ENCODE measurements around the gene SLC9A1. TPM values are rescaled to one million over a fixed set of nuclear protein-coding genes. Genes with fewer than 3 reads are reported as not detected.

Gene SLC9A1
- total RNA-seq, 1 experiment from 2014 or later, result 5.2 TPM

DNA sequence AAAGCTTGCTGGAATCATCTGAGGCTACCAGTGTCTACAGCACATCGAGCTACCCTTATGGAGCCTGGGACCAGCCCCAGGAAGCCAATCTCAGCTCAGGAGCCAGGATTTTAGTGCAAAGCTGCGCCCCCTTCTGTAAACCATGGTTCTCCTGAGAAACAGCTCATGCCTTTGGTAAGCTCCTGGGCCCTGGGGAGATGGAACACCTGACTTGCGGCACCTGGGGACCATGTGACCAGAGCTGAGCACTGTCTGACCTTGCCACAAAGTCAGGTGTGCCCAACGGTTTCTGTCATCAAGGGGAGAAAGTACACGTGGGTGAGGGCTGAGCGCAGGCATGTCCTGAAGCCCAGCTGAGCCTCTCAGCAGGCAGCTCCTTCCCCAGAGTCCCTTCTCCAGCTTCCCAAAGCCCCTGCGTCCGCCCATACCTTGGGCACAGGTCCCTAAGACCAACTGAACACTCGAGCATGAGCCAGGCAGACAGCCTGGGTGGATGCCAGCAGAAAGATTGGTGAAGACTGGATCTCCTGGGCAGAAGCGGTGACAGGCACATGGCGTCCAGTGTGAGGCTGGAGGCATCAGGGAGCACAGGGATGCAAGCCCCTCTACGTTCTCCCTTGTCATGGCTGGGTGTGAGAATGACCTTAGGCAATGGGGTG lies 84.4 kb downstream of the SLC9A1 start:
- no peak for DNase-seq (ENCODE audit: low spot score)

DNA sequence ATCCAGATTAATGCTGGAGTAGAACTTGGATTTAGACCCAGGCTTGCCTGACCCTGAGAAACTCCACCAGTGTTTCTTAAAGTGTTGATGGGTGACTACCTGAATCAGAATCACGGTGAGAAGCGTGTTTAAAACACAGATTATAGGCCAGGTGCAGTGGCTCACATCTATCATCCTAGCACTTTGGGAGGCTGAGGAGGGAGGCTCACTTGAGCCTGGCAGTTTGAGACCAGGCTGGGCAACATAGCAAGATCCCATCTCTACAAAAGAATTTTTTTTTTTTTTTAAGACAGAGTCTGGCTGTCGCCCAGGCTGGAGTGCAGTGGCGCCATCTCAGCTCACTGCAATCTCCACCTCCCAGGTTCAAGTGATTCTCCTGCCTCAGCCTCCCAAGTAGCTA lies 86.0 kb downstream of the SLC9A1 start:
- no peak for DNase-seq (ENCODE audit: low spot score)

DNA sequence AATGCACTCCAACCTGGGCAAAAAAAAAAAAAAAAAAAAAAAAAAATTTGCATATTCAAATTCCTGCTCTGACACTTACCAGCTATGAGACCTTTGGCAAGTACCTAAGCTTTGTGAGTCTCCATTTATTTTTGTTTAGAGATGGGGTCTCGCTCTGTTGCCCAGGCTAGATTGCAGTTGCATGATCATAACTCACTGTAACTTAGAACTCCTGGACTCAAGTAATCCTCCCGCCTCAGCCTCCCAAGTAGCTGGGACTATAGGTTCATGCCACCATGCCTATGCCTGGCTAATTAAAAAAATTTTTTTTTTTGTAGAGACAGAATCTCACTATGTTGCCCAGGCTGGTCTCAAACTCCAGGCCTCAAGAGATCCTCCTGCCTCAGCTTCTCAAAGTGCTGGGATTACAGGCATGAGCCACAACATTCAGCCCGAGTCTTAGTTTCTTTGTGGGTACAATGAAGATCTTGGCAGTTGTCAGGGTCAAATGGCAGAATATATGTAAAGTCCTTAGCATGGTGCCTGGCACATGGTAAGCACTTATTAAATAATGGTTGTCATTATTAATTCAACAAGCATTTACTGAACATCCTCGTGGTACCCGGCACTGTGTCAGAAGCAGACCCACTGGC lies 88.8 kb downstream of the SLC9A1 start:
- DNase-seq (ENCODE audit: low spot score), result no peak

DNA sequence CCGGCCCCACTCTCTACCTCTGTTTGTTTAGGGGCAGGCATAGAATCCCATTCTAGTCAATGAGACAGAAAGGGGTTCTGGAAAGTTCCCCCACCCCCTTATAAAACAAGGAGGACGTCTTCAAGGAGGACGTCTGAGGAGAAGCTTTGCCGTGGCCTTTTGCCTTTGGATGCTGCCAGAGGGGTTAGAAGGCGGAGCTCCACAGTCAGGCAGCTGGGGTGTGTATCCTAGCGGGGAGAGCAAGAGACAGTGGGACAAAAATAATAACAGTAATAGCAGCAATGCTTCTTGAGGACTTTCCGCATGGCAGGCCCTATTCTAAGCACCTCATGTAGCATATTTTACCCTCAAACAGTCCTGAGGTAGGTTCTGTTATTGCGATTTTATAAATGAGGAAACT lies 94.0 kb downstream of the SLC9A1 start:
- DNase-seq (ENCODE audit: low spot score), result no peak

DNA sequence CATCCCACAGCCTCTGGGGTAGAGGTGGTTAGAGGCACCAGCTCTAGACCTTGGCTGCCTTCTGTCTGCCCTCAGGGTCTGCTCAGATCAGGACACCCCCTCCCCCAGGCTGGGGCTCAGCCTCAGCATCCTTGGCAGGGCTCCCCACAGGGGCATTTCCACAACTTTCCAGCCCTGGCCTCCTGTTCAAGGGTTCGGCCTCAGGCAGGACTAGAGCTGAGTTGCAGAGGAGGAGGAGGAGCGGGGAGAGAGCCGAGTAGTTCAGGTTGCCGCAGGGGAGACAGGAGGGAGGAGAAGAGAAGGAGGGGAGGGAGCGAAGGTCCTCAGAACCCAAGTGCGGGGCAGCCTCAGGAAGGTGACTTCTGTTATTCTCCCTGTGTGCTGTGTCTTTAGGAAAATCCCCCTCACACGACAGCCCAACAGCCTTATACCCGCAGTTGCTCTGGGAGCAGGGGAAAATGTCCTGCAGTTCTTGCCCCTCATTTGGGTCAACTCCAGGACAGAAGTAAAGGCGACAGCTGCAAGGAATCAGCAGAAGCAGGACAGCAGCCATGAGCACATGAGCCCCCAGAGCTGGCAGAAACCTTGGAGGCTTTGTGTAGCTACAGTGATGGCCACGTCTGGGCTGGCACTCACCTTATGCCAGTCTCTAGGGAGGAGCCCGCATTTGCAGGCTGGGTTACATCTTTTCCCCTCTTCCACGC lies 95.8 kb downstream of the SLC9A1 start:
- no peak for DNase-seq (ENCODE audit: low spot score)

DNA sequence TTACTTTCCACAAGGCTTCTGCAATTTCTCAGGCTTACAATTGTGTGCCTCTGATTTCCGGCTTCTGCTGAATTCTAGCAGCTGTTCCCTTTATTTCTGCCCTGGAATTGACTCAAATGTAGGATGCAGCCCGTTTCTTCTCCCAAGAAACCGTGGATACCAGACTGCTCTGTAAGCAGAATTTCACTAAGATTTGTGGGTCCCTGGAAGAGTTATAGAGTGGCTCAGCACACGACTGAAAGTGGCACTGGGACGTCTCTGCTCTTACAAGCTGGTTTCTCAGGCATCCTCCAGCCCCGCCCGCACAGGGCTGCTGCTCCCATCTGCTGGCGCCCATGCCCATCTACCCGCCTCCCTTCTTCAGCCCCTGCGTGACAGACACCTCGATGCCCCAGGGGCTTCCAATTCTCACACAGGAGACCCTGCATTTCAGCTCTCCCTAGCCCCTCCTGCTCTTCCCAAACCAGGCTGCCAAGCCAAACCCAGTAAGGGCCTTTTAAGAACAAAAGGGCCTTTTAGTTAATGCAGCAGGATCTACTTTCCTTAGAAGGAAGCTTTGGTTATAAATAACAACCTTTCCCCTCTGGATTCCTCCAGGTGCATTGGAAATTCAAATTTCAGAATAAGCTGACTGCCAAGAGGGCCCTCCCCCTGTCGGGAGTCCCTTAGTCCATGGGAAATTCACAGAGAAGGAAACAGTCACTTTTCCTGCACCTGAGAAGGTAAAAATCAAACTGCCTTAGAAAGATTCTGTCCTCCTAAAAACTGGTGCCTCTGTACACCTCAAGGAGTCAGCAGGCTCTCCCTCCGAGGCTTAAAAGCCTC lies 96.9 kb downstream of the SLC9A1 start:
- DNase-seq (ENCODE audit: low spot score), result no peak

DNA sequence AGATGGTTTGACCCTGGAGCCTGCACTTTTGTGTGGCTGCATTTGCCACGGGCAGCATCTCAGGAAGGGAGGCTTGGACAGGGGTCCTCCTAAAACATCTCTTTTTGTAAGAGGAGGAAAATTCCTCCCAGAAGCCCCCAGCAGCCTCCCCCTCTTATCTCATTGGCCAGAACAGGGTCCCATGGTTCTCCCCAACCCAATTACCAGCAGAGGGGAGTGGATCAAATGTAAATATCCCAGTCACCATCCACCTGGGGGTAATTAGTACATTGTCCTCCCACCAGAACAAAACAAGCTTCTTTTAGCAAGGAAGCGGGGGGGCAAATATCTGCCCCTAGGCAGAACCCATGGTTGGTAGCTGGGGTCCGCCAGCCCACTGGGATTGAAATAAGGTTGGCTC lies 97.5 kb downstream of the SLC9A1 start:
- no peak for DNase-seq (ENCODE audit: low spot score)

DNA sequence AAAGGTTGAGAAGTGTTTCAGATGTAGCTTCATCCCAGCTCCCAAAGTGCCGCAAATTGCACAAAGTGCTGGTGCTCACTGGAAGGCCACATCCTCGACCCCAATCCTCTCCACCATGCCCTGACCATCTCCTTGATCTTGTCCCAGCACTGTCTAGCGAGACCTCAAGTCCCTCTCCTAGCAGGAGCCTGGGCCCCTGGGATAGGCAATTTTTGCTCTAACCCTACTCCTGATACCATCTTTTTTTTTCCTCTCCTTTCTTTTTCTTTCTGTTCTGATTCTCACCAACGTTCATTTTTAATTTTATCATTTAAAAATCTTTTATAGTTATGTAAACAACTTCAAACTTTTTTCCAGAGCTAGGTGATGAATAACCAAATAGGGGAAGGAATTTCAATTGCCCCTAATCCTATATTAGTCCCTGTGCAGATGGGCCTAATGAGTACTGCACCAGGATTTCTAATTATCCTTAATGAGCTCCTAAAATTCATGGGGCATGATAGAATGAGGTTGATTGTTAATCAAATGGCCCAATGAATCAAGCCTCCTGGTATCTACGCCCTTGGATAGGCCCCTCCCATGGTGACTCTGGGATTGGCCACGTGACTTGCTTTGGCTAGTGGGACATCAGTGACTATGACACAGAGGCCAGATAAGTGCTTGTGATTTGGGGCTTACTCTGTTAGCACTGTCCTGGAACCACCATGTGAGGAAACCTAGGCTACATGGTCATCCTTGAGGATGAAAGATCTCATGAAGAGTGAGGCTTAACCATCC lies 100.8 kb downstream of the SLC9A1 start:
- no peak for DNase-seq (ENCODE audit: low spot score)

DNA sequence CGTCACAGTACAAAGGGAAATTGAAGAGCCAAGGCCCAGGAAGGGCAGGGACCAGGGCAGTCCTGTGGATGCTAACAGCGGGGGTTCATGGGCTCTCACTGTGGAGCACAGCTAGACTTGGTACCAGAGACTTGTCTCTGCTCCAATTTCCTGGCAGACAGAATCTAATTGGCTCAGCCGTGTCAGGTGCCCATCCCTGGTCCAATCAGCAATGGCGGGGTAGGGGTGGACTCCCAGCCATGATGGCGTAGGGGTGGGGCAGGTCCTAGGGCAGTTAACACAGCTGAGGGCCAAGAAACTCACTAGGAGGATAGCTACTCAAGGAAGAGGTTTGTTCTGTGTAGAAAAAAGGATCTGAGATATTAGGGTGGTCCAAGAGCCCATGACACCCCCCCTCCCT lies 102.4 kb downstream of the SLC9A1 start:
- DNase-seq (ENCODE audit: low spot score), result no peak

DNA sequence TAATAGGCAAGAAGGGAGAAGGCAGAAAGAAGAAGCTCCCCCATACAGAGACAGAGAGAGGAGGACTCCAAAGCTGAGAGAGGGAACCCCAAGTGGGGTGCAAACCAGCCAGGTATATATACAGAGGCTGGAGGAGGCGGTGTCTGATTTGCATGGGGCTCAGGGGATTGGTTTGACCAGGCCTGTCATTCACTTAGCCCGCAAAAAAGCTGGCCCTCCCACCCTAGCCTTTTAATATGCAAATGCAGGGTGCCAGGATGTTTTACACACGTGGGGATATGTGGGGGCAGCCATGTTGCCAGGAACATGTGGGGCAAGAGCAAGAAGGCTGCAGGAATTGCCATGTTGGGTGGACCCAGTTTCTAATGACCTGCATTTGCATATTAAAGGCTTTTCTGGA lies 105.3 kb downstream of the SLC9A1 start:
- no peak for DNase-seq (ENCODE audit: low spot score)

DNA sequence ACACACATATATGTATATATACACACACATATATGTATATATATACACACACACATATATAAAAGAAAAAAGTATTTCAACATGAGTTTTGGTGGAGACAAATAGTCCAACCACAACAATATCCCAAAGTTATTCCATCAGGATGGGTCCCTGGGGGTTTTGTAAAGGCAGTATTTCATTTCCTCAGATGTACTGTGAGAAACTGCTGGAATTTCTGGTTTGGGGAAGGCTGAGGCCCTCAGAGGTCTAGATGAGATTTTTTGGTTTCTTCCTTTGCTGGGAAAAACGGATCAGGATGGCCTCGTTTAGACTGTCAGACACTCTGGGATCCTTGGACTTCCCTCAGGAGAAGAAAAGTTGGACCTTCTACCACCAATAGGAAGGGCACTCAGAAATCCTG lies 105.8 kb downstream of the SLC9A1 start:
- no peak for DNase-seq (ENCODE audit: low spot score)

Other genes starting within 250 kb of the SLC9A1 start
- gene NR0B2, start 241.2 kb downstream of the SLC9A1 start, total RNA-seq (2014; rRNA removed; shearing (Covaris generic)), result not detected in 2 replicates
- gene NUDC, start 233.4 kb downstream of the SLC9A1 start, total RNA-seq (2014; rRNA removed; shearing (Covaris generic)), result 44.2 and 55.1 TPM in 2 replicates
- not detected in 2 replicates for gene KDF1, start 194.7 kb downstream of the SLC9A1 start, total RNA-seq (2014; rRNA removed; shearing (Covaris generic))
- gene TRNP1, start 161.4 kb downstream of the SLC9A1 start, total RNA-seq (2014; rRNA removed; shearing (Covaris generic)), result 3.1 and 3.3 TPM in 2 replicates
- 1.0 and 2.0 TPM in 2 replicates for gene TENT5B, start 142.3 kb downstream of the SLC9A1 start, total RNA-seq (2014; rRNA removed; shearing (Covaris generic))
- gene WDTC1, start 79.5 kb upstream of the SLC9A1 start, total RNA-seq (2014; rRNA removed; shearing (Covaris generic)), result 10.3 and 12.4 TPM in 2 replicates
- 30.7 and 33.4 TPM in 2 replicates for gene TMEM222, start 167.0 kb upstream of the SLC9A1 start, total RNA-seq (2014; rRNA removed; shearing (Covaris generic))
- gene SYTL1, start 186.9 kb upstream of the SLC9A1 start, total RNA-seq (2014; rRNA removed; shearing (Covaris generic)), result 0.99 and 1.0 TPM in 2 replicates
- gene MAP3K6, start 211.8 kb upstream of the SLC9A1 start, total RNA-seq (2014; rRNA removed; shearing (Covaris generic)), result 4.2 and 6.7 TPM in 2 replicates
- not detected in 2 replicates for gene FCN3, start 219.7 kb upstream of the SLC9A1 start, total RNA-seq (2014; rRNA removed; shearing (Covaris generic))
- not detected in 2 replicates for gene CD164L2, start 228.2 kb upstream of the SLC9A1 start, total RNA-seq (2014; rRNA removed; shearing (Covaris generic))
- 0.23 and 1.1 TPM in 2 replicates for gene GPR3, start 237.5 kb upstream of the SLC9A1 start, total RNA-seq (2014; rRNA removed; shearing (Covaris generic))

All from H4 (cell line).